Measurements from ENCODE around the gene SECTM1. TPM values are rescaled to one million over a fixed set of nuclear protein-coding genes. Genes with fewer than 3 reads are reported as not detected.

SECTM1 gene
- total RNA-seq, 4 donors from 2014 or later: 9.5 to 17.5 (median 14.7) TPM

DNA sequence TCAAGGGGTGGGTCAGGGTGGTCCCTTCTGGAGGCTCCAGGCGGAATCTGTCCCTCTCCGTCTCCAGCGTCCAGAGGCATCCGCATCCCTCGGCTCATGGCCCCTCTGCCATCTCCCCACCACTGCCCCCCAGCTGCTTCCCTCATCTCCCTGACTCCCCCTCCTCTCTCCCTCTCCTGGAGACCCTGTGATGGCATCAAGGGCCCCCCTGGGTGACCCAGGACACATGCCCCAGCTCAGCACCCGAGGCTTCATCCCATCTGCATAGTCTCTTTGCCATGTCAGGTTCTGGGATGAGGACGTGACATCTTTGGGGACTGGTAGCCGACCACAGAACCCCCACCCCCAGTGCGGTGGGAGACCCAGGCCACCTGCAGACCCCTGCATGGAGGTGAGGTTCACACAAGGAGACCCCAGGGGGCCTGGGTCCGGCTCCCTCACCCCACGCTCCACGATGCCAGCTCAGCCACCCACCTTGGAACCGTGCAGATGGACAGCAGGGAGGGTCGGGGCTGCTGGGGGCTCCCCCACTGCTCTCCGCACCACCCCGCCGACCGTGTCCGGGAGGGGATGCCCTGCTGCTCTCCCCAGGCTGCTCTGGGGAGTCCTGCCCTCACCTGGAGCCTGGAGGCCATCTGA, 3.8 kb downstream of the SECTM1 start:
- TF ChIP-seq, protein P1, sequence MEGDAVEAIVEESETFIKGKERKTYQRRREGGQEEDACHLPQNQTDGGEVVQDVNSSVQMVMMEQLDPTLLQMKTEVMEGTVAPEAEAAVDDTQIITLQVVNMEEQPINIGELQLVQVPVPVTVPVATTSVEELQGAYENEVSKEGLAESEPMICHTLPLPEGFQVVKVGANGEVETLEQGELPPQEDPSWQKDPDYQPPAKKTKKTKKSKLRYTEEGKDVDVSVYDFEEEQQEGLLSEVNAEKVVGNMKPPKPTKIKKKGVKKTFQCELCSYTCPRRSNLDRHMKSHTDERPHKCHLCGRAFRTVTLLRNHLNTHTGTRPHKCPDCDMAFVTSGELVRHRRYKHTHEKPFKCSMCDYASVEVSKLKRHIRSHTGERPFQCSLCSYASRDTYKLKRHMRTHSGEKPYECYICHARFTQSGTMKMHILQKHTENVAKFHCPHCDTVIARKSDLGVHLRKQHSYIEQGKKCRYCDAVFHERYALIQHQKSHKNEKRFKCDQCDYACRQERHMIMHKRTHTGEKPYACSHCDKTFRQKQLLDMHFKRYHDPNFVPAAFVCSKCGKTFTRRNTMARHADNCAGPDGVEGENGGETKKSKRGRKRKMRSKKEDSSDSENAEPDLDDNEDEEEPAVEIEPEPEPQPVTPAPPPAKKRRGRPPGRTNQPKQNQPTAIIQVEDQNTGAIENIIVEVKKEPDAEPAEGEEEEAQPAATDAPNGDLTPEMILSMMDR (IDR thresholded peaks at IDR 0.05; ENCODE audit: low read depth): no peak

DNA sequence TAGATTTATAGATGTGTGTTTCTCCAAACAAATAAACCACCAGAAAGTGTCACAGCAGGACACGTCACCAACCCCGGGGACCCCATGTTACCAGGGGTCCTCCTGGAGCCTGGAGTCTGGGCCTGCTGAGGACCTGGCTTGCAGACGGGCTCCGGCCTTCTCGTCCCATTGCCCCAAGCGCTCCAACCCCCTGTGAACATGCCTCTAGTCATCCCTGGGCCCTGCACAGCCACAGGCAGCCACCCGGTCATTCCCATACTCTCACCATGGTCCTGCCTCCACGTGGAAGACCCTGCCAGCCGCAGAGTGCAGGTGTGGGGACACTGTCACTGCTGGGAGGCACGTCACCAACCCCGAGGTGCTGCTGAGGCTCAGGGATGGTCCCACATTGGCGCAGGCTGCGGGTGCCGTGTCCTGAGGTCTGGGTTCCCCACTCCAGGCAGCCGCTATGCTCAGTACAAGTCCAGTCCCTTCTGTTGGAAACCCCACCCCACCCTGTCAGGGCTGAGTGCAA, 4.5 kb downstream of the SECTM1 start:
- TF ChIP-seq, protein P1 (IDR thresholded peaks at IDR 0.05; ENCODE audit: low read depth): no peak

- TF ChIP-seq, protein P1 (IDR thresholded peaks at IDR 0.05; ENCODE audit: low read depth): no peak
Observed at GRCh38 chr17:82328141-82328993, 5.2 kb downstream of the SECTM1 start.

GRCh38 chr17:82327757-82328140, 5.8 kb downstream of the SECTM1 start:
- TF ChIP-seq, protein P1 (IDR thresholded peaks at IDR 0.05; ENCODE audit: low read depth): no peak

- TF ChIP-seq, protein P1 (IDR thresholded peaks at IDR 0.05; ENCODE audit: low read depth): no peak
Observed at GRCh38 chr17:82327289-82327688, 6.3 kb downstream of the SECTM1 start.

- TF ChIP-seq, protein P1 (IDR thresholded peaks at IDR 0.05; ENCODE audit: low read depth): no peak
Observed at GRCh38 chr17:82325286-82326180, 8.0 kb downstream of the SECTM1 start.

Data from subcutaneous adipose tissue (tissue), 4 donors.